Stimulated activated CD8-positive, alpha-beta memory T cell treated with anti-CD3 and anti-CD28 coated beads, Interleukin-4, amount 100 ng/mL, for 48 hours (primary cell): Measurements from ENCODE around the gene VANGL1.

Experiments
- DNase-seq: peaks from one replicate; pipeline ENCODE4 v3.0.0-alpha.2; 2020

Gene VANGL1

DNA sequence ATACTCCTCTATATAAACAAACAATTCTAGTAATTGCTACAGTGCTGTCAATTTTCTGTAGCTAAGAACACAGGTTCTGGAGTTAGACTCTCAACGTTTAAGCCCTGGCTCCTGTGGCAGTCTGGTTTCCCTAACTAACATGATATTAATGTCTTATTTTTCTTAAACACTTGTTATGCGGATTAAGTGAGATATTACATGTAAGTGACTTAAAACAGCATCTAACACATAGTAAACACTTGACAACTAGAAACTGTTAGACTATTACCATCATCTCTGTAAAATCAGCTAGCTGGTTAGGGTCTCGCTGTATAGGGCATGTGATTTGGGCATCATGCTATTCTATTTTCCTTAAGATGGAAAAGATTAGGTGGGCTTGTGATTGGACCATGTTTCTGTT is 2.3 kb downstream of the VANGL1 start:
- no peak for DNase-seq

DNA sequence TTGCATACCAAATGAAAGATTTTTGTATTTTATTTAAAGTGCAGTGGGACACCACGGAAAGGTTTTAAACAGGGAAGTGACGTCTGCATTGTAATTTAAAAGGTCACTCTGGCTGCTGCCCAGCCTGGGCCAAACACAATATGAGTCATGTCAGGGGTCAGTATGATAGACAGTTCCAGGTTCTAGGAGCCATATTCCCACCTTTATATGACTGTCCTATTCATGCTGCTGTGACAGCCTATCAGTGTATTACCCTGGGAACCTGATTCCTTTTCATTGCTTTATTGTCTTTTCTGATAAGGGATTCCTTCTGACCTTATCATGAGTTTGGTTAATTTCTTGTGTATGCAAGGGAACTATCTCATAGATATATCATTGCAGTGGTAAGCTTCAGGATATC is 5.3 kb downstream of the VANGL1 start:
- no peak for DNase-seq

DNA sequence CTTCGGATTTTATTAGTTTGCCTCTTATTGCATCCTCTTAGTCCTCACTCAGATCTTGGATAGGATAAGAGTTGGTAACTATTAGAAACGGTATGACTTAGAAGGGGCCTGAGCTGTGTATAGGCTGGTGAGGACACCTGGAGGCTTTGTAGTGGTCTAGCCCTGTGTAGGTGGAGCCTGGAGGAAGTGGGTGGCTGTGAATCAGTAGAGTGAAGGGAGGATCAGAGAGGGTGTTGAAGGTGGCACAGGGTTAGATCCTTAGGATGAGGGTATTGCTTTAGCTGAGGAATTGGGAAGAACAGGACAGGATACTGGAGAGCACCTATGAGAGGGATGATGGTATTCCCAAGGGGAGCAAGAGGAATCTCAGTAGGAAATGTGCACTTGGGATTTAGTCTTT is 5.7 kb downstream of the VANGL1 start:
- peak; percentile 35 for DNase-seq

DNA sequence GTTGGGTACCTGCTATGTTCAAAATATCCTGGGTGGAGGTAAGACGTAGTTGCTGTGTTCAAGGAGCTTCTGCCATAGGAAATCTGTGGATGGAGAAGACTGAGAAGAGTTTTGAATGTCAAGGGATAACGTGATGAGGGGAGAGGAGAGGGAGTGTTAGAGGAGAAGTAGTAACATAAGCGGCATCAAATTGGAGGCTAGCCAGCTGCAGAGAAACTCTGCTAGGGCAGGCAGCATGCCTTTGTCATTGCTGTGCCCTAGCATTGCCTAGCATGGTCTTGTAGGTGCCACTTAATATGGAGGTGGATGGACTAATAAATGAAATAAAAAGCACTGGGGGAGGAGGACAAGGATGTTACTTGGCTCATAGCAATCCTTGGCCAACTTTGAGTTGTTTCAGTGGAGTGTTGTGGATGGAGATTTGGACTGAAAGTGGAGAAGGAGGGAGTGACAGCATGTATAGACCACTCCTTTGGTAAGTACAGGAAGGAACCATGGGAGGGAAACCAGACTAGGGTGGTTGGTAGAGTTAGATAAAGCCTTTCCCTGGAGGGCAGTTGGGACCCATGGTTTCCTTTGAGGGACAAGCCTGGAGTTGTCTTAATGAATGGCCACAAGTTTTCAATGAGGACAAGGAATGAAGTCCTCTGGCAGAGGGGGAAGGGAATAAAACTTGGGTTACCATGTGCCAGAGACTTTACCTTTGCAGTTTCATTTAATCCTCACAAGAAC is 6.3 kb downstream of the VANGL1 start:
- no peak for DNase-seq

DNA sequence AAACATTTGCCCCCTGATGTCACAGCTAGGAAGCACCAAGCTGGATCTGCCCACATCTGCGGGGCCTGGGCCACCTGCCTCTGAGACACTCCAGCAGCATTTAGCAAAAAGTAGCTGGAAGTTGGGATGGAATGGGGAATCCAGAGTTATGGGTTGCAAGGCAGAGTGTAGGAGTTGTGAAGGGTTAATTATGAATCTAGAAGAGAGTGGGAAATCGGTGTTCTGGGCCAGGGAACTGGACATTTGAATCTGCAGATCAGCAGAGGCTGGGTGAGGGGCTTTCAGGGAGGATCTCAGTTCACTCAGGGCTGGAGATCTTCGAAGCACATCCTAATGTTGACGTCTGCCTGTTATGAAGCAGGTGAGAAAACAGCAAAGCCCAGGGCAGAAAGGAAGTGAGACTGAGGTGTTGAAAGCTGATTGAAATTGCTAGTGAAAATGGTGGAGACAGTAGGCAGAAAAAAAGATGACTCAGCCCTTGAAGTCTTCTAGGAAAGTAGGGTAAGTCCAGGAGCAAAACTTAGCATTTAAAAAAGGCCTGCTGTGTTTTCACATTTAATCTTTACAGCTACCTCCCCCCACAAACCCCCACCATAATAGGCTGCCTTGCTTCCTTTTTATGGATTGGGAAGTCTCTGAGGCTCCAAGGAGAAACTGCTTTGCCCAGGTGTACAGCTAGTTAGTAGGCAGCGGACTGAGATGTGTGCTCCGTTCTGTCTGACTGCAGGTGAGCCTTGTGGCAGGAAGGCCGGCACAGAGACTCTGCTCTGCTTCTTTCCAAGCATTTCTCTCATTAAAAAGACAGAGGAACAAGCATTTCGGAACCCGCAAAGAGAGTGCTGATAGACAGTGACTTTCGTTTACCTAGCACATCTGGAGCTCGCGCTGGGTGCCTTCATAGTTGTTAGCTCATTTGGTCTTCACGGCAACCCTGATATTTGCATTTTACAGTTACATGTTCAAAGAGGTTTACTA is 7.2 kb downstream of the VANGL1 start:
- peak; percentile 29 for DNase-seq

DNA sequence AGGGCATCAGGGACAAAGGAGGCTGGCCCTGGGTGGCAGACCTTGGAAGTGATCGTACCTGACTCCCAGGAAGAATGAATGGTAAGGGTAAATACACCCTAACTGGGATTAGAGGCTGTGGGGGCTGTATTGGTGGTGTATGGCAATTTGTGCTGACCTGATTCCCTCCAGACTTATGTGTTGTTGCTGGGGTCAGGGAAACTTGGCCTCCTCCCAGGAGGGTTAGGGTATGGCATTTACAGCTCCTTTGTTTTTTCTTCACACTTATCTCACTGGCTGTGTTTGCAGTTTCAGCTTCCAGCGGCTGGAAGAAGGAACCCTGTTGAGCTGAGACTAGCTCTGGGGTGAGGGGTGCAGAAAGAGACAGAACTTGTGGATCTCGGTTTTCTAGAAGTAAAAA is 8.2 kb downstream of the VANGL1 start:
- no peak for DNase-seq

DNA sequence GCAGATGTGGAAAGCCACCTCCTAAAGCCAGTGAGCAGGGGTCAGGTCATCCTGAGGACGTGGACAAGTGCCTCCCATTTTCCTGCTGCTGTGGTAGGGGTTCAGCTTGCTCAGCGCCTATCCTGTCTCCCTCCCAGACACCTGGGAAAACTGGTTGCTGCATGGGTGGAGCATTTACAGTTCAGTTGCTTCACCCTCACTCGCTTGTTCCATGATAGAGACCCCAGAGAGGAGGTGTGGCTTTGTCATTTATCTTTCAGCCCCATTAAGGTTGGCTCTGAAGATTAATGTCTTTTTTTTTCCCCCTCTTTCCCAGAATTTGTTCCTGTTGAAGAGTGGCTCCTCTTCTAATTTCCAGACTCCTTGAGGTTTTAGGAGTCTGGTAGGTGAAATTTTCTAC is 9.2 kb downstream of the VANGL1 start:
- no peak for DNase-seq

DNA sequence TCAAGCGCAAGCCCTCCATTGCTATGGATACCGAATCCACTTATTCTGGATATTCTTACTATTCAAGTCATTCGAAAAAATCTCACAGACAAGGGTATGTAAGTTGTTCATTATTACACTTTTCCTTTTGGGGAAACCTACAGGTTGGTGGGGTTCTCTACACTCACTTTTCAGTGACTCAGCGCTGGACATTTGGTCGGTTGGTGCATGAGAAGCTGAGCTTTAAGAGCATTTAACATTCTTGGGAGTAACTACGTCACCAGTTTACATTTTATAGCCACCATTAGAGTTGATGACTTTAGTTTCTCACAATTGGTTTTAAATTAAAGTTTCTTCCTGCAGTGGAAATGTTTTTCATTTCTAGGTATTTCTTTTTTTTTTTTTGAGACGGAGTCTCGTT is 9.6 kb downstream of the VANGL1 start:
- no peak for DNase-seq

DNA sequence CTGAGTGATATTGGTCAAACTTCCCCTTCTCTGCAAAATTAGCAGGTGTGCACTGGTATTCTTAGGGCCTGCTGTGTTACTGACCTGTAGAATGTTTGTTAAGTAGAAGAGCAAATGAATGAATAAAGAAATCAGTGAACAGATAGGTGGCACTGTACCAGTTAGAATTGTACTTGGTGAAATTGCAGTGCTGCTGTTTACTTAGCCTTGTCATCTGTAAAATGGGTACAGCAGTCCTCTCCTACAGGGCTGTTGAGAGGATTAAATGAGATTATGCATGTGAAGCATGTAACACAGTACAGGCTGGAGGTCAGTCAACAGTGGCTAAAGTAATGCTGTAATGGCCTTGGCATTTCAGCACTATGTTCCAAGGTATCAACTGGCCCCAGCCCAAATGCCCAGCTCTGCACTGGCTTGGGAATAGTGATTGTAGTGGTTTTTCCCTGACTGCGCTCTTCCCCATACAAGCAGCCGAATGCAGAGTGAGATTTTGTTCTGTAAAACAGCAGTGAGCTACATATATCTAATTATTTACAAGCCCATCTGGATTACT is 10.5 kb downstream of the VANGL1 start:
- no peak for DNase-seq

DNA sequence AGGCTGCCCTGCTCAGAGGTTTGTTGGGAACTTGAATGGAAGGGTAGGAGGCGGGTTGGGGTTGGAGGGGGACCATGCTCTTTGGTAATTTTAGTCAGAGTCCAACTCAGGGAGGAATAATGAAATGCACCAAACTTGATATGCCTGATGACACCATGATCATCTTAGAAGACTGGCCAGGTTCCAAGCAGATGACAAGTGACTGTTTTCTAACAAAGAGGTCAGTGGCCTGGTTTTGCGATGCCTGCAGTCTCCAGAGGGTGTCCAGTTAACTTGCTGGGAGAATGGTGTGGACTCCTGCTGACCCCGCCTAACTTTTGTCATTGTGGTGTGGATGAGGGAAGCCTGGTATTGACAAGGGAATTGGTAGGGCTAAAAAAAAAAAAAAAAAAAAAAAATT is 12.4 kb downstream of the VANGL1 start:
- no peak for DNase-seq

DNA sequence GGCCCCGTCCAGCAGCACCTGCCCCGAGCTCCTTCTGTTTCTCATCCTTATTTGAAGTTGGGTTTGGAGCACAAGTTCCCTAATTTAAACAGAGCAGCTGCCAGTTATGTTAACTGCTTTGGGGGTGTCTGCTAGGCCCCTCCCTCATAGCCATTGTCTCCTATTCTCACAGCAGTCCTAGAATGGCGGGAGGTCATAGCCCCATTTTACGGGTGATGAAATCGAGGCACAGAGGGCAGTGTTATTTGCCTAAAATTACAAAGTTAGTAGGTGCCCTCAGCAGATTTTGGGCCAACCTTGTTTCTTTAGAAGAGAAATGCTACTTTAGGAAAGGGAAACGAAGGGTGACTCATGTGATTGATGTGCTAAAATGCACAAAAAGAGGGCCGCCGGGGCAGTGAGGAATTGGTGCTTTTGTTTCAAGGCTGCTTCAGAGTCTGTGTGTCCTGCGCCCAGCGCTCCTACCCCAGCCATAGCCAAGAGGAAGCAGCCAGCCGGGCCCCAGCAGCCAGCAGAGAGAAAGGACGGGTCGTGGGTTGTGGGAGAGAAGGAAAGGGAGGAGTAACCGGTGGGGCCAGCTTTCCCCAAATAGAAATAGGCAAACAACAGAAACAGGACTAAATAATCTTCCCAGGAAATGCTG is 13.0 kb downstream of the VANGL1 start:
- DNase-seq: no peak

DNA sequence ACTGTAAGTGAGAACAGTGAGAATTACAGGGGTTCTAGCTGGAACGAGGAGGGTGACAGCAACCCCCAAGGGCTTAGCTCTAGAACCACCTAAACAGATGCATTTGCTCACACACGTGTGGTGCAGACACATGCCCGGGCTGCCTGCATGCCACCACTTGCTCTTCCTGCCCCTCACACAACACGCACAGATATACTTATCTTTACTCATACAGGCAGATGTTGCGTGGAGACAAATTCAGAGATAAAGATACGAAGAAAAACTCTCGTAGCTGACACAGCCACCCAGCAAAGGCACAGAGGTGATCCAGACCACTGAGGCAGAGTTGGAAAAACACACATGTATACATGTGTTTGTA is 13.5 kb downstream of the VANGL1 start:
- DNase-seq: no peak

DNA sequence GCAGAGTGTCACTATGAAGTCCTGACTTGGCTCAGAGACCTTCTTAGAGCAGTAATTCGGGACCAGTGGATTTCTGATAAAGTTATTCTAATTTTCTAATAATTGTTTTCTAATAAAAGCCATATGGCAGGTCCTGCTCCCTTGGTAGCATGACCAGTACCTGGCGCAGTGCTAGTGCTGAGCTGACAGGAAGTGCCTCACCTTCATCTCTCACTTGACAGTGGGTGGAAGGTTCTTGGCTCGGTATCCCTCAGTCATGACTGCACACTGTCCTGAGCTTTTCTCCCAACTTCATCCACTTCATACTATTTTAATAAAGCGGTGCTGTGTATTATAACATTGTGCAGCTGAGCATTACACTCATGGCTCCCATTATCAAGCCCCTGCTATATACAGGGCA is 14.1 kb downstream of the VANGL1 start:
- DNase-seq: no peak

DNA sequence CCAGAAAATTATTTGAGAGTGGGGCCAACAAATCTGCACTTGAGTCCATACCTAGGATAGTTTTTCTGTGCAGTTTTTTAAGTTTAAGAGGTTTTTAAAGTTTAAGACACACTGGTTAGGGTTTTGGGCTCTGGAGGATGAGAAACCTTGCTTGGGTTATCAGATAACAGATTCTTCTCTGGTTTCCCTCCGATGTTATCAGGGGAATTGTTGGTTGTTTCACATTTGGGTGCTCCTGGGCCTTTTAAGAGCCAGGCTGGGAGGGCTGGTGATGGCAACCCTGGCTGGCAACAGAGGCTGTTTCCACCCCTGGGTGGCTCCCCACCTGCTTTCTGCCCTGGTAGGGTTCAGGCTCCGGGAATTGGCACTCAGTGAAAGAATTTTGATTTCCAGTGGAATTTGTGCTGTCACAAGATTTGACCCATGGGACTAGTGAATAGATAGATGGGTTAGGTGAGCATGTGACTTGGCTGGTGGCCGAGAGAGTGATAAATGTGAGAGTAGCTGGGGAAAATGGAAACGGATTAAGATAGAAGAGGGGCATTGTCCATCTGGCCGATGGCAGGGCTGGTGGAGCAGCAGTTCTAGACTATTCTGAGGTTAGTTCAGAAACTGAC is 14.8 kb downstream of the VANGL1 start:
- no peak for DNase-seq

DNA sequence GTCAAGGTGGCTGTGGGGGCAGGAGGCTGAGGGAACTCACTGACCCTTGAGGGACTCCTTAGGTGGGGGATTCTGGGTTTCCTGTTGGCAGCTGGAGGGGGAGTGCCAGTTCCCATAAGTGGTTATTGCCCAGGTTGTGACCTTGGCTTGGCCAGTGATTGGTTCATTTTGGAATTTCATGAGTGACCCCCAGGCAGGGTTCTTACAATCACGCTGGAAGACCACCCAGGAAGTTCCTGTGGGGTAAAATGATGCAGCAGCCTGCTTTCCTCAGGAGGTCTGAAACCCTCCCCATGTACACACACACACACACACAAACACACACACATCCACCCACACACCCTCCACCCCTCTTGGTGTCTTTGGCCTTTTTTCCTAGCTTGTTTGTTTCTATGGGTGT is 16.9 kb downstream of the VANGL1 start:
- no peak for DNase-seq

DNA sequence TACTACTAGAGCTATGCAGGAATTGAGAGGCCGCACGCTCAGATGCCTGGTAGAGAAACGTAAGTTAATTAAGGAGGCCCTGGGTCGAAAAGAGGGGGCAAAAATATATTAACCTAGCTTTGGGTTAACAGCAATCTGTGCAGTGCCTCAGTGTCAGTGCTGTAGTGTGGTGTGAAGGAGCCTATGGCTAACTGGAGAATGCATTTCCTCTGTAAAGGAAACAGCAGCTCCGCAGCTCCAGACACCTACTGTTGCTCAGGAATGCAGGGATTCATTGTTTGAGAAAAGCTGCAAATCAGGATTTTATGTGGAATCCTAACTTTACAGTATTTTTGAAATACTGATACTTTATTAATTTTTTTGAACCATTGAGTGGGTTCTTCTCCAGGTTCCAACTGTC is 18.4 kb downstream of the VANGL1 start:
- DNase-seq: no peak

DNA sequence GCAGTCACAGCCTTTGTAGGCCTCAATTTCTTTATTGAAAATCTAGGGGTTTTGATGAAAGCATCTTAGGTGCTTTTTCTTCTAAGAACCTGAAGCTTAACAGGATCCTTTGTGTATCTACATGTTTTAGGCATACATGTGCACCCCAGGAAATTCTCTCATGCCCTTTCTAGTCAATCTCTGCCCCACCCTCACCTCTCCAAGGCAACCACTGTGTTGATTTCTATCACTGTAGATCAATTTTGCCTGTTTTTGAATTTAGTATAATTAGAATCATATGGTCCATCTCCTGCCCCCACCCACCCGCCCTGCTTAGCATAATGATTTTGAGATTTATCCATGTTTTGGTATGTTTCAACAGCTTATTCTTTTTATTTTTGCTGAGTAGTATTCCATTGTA is 19.4 kb downstream of the VANGL1 start:
- DNase-seq: no peak

DNA sequence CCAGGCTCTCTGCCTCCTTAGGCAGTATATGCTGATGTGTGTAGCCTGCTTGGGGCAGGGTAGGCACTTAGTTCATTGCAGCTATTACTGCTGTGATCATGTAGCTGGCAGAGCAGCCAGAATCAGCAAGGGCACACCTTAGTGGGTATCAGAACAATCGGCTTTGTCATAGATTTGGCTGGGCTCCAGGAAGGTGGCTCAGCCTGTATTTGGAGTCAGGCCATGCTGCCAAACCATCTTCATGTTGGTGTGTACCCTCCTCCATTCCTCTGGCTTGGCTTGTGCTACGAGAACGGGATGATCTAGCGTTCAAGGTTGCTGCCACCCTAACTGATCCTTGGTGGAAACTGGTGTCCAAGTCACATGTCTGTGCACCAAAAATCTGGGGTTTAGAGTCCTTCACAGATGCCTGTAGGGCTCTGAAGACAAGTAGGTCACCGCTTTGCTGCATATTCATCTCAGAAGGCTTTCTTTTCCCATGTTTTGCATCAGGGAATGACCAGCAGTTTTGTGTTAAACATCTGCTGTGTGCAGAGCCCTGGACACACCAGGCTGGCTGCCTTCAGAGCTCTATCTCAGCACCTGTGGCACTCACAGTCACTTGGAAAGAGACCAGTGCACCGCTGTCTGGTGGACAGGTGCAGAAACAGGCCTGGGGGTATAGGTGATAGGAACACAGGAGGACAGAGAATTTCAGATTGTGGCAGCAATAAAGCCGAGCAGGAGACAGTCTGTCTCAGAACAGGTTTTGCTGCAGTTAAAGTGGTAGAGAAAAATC is 23.7 kb downstream of the VANGL1 start:
- no peak for DNase-seq

DNA sequence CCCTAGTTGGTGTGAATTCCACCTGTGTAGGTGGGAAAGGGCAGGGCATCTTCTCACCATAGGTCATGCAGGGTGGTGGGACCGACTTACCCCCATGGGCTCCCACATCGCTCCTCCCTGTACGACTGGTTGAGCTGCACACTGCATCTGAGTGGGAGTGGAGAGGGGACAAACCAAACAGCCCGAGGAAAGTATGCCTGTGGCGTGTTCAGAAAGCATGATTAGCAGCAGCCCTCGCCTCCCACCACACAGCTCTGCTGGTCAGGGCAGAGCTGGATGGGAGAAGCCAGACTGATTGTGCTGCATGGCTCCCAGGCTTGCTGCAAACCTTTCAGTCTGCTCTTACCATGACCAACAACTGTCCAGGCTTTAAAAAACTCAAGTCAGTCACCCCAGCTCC is 24.4 kb downstream of the VANGL1 start:
- DNase-seq: no peak

DNA sequence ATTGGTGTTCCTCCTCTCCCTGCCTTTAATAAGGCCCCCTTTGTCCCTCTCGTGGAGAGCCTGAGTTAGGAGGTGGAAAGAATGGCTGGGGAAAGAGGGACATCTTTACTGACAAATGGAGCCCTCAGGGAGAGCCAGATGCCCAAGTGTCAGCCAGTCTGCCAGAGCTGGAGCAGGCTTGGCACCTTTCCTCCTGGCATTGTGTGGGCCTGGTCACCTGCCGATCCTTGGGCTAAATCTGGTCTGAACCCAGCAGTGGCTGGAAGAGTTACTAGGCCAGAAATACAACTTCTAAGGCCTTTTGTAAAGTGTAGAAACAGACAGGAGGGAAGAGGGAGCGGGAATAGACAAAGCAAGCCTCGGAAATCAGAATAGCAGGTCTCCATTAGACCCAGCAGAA is 24.9 kb downstream of the VANGL1 start:
- no peak for DNase-seq

DNA sequence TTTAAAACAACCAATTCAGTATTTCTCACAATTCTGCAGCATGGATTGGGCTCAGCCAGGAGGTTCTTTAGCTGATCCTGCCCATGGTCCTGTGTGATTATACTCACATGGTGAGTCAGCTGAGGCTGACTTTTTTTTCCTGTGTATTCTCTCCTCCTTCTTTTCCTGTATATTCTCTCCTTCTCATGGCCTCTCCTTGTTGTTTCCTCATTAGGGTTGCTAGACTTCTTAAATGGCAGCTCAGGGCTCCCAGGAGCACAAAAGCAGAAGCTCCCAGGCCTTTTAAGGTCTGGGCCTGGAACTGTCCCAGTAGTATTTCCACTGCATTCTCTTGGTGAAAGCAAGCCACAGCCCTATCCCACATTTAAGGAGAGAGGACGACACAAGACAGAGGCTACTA is 26.8 kb downstream of the VANGL1 start:
- no peak for DNase-seq

DNA sequence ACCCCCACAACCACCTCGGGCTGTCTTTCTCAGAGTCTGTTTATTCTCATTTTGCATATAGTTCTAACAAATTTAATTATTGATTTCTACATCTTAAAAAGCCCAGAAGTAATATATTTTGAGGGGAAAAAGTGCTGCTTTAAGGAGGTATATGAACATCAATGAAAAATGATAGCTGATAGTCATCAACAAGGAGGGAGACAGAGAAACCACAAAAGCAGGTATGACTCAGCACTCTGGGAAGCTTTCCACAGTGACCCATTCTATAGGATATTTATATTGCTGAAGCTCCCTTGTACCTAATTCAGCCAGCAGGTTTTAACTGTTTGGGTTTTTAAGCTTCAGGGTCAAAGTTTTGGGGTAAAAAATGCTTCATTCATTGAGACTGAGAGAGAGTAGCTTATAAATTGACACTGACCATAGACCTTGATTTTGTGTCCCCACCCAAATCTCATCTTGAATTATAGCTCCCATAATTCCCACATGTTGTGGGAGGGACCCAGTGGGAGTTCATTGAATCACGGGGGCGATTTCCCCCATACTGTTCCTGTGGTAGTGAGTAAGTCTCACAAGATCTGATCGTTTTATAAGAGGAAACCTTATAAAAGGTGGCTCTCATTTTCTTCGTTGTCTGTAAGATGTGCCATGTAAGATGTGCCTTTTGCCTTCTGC is 27.4 kb downstream of the VANGL1 start:
- no peak for DNase-seq
